ENCODE data around the gene ST3GAL2. TPM values are rescaled to one million over a fixed set of nuclear protein-coding genes. Genes with fewer than 3 reads are reported as not detected.

ST3GAL2 gene
- total RNA-seq, 1 donor from 2014 or later, result 14.0 TPM

- Histone ChIP-seq H3K27ac (no peak overlapping the region), H3K4me1 (peaks cover 71% of the 10 kb centered on the region), H3K9me3 (no peaks in the 10 kb centered on the region), H3K36me3 (no peaks in the 10 kb centered on the region), H3K27me3 (no peaks in the 10 kb centered on the region), H3K4me3 (no peak overlapping the region)
- DNase-seq (ENCODE audit: extremely low spot score in 2 of 2), result no peak
- TF ChIP-seq CTCF (IDR thresholded peaks at IDR 0.05) (no peak), POLR2A (IDR thresholded peaks at IDR 0.05) (no peak), POLR2AphosphoS5 (IDR thresholded peaks at IDR 0.05; ENCODE audit: insufficient read depth in 1 of 2, low read depth in 1 of 2) (no peak)
- intact Hi-C loops (cut with DNase I), result no loop called here
Observed at GRCh38 chr16:70429888-70430666, 8.8 kb downstream of the ST3GAL2 start.

GRCh38 chr16:70428178-70428998, 10.5 kb downstream of the ST3GAL2 start:
- peaks cover 54% of the 10 kb centered on the region for H3K4me1 ChIP-seq
- DNase-seq (ENCODE audit: extremely low spot score in 2 of 2), result peak in 1 of 2 donors; percentile 89
- no peaks in the 10 kb centered on the region for H3K36me3 ChIP-seq
- H3K27ac ChIP-seq, result peak overlapping the region; percentile 64
- peak overlapping the region in 1 of 2 donors; percentile 2 for H3K4me3 ChIP-seq
- TF ChIP-seq POLR2A (IDR thresholded peaks at IDR 0.05), result no peak
- peak; percentile 74 to 75 for TF ChIP-seq POLR2AphosphoS5 (IDR thresholded peaks at IDR 0.05; ENCODE audit: insufficient read depth in 1 of 2, low read depth in 1 of 2)
- intact Hi-C loops (cut with DNase I), result no loop called here
- no peaks in the 10 kb centered on the region for H3K27me3 ChIP-seq
- H3K9me3 ChIP-seq, result no peaks in the 10 kb centered on the region

- no peaks in the 10 kb centered on the region for H3K9me3 ChIP-seq
- no peak for DNase-seq (ENCODE audit: extremely low spot score in 2 of 2)
- H3K36me3 ChIP-seq, result no peaks in the 10 kb centered on the region
- H3K27ac ChIP-seq, result peak overlapping the region; percentile 64
- peak overlapping the region in 1 of 2 donors; percentile 2 for H3K4me3 ChIP-seq
- intact Hi-C loops (cut with DNase I), result no loop called here
- TF ChIP-seq CTCF (IDR thresholded peaks at IDR 0.05) (no peak), POLR2AphosphoS5 (IDR thresholded peaks at IDR 0.05; ENCODE audit: insufficient read depth in 1 of 2, low read depth in 1 of 2) (no peak), POLR2A (IDR thresholded peaks at IDR 0.05) (no peak)
- peaks cover 48% of the 10 kb centered on the region for H3K4me1 ChIP-seq
- H3K27me3 ChIP-seq, result no peaks in the 10 kb centered on the region
Observed at GRCh38 chr16:70427786-70428177, 11.1 kb downstream of the ST3GAL2 start.

- H3K4me3 ChIP-seq, result no peak overlapping the region
- H3K27me3 ChIP-seq, result no peaks in the 10 kb centered on the region
- intact Hi-C loops (cut with DNase I), result no loop called here
- no peaks in the 10 kb centered on the region for H3K9me3 ChIP-seq
- H3K36me3 ChIP-seq, result no peaks in the 10 kb centered on the region
- TF ChIP-seq CTCF (IDR thresholded peaks at IDR 0.05) (no peak), POLR2AphosphoS5 (IDR thresholded peaks at IDR 0.05; ENCODE audit: insufficient read depth in 1 of 2, low read depth in 1 of 2) (no peak), POLR2A (IDR thresholded peaks at IDR 0.05) (no peak)
- DNase-seq (ENCODE audit: extremely low spot score in 2 of 2), result no peak
- peaks cover 34% of the 10 kb centered on the region for H3K4me1 ChIP-seq
- no peak overlapping the region for H3K27ac ChIP-seq
Observed at GRCh38 chr16:70422543-70422942, 16.4 kb downstream of the ST3GAL2 start.

DNA sequence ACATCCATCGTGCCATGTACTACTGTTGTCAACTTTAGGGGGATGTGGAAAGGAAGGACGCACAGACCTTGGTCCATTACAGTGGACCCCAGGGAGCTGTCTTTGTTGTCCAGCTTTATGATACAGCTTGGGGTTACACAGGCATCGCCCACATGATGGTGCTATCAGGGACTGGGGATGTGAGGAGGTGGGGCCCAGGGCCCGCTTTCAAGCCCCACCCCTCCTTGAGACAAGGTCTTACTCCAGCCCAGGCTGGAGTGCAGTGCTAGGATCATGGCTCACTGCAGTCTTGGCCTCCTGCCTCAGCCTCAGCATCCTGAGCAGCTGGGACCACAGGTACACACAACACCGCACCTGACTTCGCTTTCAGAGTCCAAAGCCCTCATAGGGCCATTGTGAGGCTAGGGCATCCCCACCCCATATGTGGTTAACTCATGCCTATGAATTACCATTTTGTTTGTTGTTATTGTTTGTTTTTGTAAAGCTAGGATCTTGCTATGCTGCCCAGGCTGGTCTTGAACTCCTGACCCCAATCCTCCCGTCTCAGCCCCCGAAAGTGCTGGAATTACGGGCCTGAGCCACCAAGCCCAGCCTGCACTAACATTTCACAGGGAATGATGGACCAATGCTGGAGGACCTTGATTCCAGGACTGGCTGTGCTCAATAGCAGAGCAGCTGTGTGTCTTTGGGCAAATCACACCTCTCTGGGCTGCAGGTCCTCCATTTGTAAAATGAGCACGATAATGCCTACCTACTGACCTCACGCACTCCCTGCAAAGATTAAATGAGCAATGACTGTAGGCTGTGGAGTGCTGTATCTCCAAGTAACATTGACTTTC, 17.2 kb downstream of the ST3GAL2 start:
- no peaks in the 10 kb centered on the region for H3K36me3 ChIP-seq
- intact Hi-C loops (cut with DNase I), result no loop called here
- no peak for DNase-seq (ENCODE audit: extremely low spot score in 2 of 2)
- H3K9me3 ChIP-seq, result no peaks in the 10 kb centered on the region
- no peak for TF ChIP-seq POLR2A (IDR thresholded peaks at IDR 0.05)
- H3K27ac ChIP-seq, result no peak overlapping the region
- no peaks in the 10 kb centered on the region for H3K27me3 ChIP-seq
- no peak overlapping the region for H3K4me3 ChIP-seq
- peaks cover 31% of the 10 kb centered on the region for H3K4me1 ChIP-seq
